HG03460 (cell line): ENCODE measurements around the gene BTBD9.

Experiments used
- ATAC-seq: cut with Tn5 transposase; IDR thresholded peaks from one replicate; pipeline ENCODE4 v1.9.1; 2021; ENCODE audit not compliant: unreplicated experiment

Gene BTBD9

DNA sequence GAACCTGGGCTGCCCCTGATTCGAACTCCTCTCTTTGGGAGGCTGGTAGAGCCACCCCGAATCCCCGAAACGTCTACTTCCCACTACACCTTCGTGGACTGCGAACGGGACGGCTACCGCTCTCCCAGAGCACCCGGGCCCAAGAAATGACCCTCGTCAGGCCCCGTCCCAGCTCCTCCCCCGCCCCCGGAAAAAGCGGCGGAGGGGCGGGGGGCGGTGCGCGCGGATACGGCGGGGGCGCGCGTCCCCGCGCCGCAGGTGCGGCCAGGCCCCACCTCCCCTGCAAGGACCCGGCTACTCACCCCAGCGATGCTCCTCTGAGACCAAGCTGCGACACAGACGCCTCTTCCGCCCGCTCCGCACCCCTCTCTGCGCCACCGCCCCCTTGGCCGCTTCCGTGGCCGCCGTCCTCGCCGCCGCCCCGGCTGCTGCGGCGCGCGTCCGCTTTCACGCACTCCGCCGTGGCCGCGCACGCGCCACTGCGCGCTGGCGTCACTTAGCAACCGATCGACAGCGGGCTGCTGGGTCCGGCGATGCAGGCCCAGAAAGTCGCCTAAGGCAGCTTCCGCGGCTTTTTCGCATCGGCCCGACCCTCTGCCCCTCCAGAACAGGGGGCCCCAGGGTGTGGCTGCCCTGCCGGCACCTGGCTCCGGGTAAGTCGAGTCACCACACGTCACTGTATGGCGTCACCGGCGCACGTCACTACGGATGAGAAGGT is at the start of gene BTBD9:
Gene BTBD9 (minus strand): TSS at position 432 of the 718 bp plus-strand sequence.
- ATAC-seq = peak; percentile 79

DNA sequence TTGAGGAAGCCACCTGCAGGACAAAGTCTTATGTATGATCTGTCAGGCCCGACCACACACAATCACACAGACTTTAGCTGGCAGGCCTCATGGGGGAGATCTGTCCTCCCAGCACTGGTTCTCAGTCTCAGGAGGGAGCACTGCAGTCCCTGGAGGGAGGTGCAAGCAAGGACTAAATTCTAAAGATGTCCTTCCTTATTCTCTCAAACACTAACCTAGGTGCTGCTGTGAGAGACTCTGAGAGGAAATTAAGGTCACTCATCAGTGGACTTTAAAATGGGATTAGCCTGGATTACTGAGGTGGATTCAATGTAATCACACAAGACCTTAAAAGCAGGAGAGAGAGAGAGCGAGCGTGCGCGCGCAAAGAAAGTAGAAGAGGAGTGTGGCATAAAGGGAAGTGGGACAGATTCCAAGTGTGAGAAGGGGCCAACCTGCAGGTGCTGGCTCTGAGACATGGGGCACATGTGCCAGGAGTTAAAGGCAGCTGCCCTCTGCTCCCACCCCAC is 48.9 kb upstream of the BTBD9 start:
- peak; percentile 65 for ATAC-seq

- no peak for ATAC-seq
Observed at GRCh38 chr6:38687549-38687948, 47.8 kb upstream of the BTBD9 start.

DNA sequence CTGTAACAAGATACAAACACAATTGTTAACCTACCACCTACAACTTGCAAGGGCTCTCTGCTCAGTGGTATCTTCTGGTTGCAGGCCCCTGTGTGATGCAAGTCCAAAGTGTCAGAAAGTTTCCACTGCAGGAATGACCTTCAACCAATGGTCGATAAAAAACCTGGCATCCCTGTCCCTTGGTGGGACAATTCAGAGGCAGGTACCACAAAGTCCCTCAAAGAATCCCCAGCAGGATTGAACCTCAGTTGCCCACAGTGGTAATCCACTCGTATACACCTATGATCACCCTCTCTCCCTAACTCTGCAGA is 47.3 kb upstream of the BTBD9 start:
- no peak for ATAC-seq

- ATAC-seq = no peak
Observed at GRCh38 chr6:38686270-38687042, 46.7 kb upstream of the BTBD9 start.

DNA sequence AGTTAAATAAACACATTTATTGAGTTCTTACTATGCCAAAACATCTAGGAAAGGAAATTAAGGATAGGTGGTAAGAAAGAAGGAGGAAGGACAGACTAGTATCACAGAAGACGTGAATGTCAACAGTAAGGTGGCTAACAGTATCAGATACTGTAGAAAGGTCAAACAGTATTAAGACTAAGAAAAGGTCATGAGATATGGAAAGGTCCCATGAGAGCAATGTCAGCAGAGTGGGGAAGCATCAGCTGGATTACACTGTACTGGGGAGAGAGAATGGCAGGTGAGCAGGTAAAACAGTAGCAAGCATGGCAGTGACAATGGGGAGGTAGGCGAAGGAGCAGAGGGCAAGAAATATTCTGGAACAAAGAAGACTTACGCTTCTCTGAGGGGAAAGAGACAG is 45.2 kb upstream of the BTBD9 start:
- no peak for ATAC-seq

GRCh38 chr6:38684237-38684636 is 44.5 kb upstream of the BTBD9 start:
- no peak for ATAC-seq

DNA sequence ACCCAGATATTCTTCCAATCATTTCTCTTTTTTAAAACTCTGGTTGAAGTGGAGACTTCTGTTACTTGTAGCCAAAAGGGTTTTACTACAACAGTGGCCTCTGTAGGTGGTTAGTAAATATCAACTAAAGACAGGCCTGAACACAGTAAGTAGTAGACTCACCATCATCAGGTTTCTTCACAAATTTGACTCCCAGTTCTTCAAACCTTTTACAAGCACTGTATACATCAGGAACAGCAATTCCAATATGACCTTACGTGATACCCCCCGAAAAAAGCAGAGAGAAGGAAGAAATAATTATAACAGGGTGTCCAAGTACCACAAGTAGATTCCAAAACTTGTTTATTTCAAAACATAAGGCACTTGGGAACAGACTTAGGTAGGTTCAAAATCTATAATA is 42.1 kb upstream of the BTBD9 start:
- ATAC-seq = no peak

GRCh38 chr6:38679668-38680067 is 39.9 kb upstream of the BTBD9 start:
- no peak for ATAC-seq

DNA sequence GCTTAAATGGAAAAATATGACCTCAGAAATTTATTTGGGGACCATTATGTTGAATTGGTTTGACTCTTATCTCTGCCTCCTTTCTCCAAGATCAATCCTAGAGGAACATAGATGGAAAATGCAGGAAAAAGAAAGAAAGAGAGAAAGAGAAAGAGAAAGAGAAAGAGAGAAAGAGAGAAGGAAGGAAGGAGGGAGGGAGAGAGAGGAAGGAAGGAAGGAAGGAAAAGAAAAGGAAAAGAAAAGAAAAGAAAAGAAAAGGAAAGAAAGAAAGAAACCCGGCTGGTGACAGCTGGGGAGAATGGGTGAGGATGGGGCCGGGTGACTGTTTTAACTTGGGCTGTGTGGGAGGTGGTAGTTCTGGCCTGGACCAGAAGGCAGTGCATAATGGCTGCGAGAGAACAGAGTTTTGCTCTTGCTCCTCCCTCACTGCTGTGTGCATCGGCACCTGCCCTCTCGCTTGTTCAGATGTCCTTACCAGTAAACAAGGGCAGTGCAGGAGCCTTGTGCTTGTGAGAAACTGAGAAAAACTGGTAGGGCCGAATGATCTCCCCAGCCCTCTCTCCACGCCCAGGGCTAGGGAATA is 38.5 kb upstream of the BTBD9 start:
- ATAC-seq = no peak

- ATAC-seq = no peak
Observed at GRCh38 chr6:38676974-38677544, 37.3 kb upstream of the BTBD9 start.

- no peak for ATAC-seq
Observed at GRCh38 chr6:38676236-38676973, 36.7 kb upstream of the BTBD9 start.

DNA sequence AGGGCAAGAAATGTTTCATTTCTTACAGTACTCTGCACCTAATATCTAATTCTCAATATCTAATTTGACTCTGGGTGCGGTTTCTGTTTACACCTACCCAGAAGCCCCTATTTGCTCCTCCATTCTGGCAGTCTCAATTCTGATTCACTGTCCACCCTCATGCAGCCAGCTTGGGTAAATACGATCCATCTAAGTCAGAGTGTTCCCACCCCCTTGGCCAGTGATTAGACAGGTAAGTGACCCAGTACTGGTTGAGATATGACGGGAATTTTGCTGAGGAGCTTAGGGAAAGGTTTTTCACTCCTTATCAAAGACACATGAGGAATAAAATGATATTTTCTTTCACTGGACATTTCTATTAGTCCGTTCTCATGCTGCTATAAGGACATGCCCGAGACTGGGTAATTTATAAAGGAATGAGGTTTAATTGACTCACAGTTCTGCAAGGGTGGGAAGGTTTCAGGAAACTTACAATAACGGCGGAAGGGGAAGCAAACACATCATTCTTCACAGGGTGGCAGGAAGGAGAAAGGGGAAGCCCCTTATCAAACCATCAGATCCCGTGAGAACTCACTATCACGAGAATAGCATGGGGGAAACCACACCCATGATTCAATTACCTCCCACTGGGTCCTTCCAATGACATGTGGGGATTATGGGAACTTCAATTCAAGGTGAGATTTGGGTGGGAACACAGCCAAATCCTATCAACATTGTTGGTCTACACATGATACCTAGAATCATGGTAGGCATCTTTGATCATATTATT is 33.9 kb upstream of the BTBD9 start:
- no peak for ATAC-seq

DNA sequence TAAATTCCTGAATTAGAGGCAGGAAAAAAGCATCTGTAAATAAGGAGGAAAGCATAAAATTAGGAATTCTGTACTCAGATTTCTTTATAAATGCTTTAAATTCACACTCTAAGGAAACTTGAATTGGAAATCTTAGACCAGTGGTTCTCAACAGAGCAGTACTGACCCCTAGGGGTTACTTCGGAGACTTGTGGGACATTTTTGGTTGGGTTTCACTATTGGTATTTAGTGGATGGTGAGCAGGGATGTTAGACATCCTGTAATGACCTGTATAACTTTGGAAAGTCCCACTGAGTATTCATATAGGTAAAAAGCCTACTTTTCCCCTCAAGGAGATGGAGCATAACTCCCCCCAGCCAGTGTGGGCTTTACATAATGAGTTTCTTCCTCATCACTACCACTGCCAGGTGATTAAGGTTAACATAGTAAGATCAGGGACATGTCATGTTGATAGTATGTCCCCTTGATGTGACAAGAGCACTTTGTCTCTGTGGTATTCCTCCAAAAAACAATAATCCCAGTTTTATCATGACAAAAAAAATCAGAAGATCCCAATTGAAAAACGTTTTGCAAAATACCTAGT is 32.2 kb upstream of the BTBD9 start:
- ATAC-seq = peak; percentile 67

- no peak for ATAC-seq
Observed at GRCh38 chr6:38658418-38659167, 18.9 kb upstream of the BTBD9 start.

DNA sequence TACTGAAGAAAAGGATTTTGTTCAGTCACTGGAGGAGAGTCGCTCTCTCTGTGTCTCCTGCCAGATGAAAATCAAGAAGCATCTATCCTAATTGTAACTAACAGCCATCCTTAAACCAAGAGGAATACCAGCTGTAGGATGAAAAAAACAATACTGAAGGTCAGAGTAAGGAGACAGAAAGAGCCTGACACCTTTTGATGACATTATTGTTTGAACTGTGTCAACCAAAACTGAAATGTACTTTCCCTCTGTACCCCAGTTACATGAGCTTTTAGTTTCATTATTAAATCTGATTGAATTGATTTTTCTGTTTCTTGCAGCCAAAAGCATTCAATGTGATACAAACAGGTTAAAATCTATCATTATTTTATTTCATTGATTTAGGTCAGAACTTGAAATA is 17.2 kb upstream of the BTBD9 start:
- ATAC-seq = no peak

- no peak for ATAC-seq
Observed at GRCh38 chr6:38654263-38654662, 14.5 kb upstream of the BTBD9 start.

DNA sequence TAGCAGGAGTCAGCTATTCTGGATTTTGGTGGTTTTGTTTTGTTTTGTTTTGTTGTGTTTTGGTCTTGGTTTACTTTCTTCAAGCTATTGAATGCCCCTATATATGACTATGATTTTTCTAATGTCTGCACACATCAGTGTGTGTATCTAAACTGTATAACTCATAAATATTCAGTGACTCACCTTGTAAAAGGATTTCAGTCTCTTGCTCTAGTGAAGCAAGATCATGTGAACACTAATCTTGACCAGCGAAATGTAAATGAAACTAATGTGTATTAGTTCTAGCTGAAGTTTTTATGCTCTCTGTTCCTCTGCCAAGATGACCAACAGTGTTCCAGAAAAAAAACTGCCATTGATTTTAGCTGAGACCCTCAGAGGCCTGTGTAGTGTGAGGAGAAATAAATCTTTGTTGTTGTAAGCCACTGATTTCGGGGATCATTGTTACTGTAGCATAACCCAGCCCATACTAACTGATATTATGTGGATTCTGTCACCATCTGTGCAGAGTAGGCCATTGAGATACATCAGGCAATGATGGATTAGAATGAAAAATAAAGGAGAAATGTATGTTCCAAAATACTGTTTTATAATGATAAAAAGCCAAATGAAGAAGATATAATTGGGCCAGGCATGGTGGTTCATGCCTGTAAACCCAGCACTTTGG is 11.5 kb upstream of the BTBD9 start:
- ATAC-seq = no peak
